ENCODE results near the gene GABPA. TPM values are rescaled to one million over a fixed set of nuclear protein-coding genes. Genes with fewer than 3 reads are reported as not detected.

Gene GABPA
- total RNA-seq, 1 donor from 2014 or later: 22.6 TPM

DNA sequence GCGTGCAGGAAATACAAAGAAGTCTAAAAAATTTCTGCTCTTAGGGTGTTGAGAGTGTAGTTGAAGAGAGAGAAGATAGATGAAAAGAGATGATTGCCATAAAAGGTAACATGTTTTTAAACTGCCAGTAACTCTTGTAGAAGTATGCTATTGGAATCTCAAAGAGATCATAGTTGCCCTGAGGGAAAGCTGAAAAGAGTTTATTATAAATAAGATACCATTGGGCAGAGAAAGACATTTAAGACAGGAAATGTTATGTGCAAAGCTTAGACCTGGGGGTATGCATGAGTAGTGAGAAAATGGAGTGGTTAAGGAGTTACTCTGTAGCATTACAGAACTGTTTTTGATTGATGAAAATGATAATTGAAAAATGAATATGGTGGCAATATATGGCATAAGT is 17.6 kb downstream of the GABPA start:
- no peak for DNase-seq (ENCODE audit: low spot score)
- TF ChIP-seq, protein P1, sequence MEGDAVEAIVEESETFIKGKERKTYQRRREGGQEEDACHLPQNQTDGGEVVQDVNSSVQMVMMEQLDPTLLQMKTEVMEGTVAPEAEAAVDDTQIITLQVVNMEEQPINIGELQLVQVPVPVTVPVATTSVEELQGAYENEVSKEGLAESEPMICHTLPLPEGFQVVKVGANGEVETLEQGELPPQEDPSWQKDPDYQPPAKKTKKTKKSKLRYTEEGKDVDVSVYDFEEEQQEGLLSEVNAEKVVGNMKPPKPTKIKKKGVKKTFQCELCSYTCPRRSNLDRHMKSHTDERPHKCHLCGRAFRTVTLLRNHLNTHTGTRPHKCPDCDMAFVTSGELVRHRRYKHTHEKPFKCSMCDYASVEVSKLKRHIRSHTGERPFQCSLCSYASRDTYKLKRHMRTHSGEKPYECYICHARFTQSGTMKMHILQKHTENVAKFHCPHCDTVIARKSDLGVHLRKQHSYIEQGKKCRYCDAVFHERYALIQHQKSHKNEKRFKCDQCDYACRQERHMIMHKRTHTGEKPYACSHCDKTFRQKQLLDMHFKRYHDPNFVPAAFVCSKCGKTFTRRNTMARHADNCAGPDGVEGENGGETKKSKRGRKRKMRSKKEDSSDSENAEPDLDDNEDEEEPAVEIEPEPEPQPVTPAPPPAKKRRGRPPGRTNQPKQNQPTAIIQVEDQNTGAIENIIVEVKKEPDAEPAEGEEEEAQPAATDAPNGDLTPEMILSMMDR (IDR thresholded peaks at IDR 0.05; ENCODE audit: unreplicated experiment): no peak
- no peaks in the 10 kb centered on the region for H3K9me3 Mint-ChIP-seq (ENCODE audit: unreplicated experiment)

DNA sequence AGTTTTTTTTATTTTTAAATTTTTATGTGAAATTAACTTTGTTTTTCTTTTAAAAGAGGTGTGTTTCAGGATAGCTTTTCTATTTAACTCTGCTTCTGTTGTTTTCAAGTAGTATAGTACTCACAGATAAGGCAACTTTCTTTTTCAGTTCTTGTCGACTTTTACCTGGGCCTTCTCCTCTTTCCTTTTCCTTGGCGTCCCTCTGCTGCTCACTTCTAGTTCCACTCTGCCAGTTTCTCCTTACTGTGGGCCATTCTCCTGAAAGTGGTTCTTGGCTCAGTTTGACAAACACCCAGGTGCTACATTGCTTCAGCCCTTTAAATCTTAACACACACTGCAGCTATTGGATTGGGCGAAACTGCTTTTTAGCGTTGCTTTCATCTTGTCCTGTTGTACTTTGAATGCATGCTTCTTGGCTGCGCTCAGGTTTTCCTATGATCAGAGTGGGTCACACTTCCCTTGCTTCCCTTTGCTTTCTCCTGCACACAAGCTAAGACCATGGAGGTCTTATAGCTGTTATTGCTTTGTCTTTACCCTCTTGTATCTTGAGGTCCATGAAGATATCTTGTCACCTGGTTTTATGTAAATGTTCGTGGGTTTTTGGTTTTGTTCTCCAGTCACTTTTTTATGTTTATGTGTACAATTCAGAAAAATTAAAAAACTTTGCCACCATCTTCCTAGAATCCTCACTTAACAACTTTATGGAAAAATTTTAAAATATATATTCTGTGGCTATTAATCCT is 21.6 kb downstream of the GABPA start:
- TF ChIP-seq, protein P1 (IDR thresholded peaks at IDR 0.05; ENCODE audit: unreplicated experiment): no peak
- peaks cover 17% of the 10 kb centered on the region for H3K4me1 Mint-ChIP-seq (ENCODE audit: unreplicated experiment)
- H3K27ac Mint-ChIP-seq (ENCODE audit: unreplicated experiment): no peak overlapping the region
- peaks cover 2% of the 10 kb centered on the region for H3K27me3 Mint-ChIP-seq (ENCODE audit: unreplicated experiment)
- peaks cover 7% of the 10 kb centered on the region for H3K36me3 Mint-ChIP-seq (ENCODE audit: low read depth, unreplicated experiment)
- no peaks in the 10 kb centered on the region for H3K9me3 Mint-ChIP-seq (ENCODE audit: unreplicated experiment)
- no peak overlapping the region for H3K4me3 Mint-ChIP-seq (ENCODE audit: unreplicated experiment)
- no peak for DNase-seq (ENCODE audit: low spot score)

More for the DNA sequence above, 17.6 kb downstream of the GABPA start:
- Mint-ChIP-seq H3K4me3 (ENCODE audit: unreplicated experiment) (peak overlapping the region; percentile 22), H3K27me3 (ENCODE audit: unreplicated experiment) (peaks cover 2% of the 10 kb centered on the region), H3K27ac (ENCODE audit: unreplicated experiment) (no peak overlapping the region), H3K4me1 (ENCODE audit: unreplicated experiment) (peaks cover 15% of the 10 kb centered on the region), H3K36me3 (ENCODE audit: low read depth, unreplicated experiment) (peaks cover 13% of the 10 kb centered on the region)

DNA sequence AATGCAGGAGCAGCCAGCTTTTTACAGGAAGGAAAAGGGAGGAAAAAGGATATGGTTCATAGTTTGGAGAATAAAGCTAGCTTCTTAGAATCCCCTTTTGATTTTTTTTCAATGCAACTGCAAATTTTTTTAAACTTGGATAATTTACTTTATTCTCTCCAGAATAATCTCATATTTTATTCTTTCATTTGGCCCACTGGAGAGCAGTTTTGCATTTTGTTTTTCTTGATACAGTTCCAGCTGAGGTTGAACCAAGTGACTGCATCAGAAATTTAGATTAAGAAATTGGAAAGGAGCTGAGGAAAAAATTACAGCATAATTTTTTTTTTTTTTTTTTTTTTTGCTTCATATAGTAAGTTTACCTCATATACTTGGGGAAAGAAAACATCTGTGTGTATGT is 22.8 kb downstream of the GABPA start:
- Mint-ChIP-seq H3K27me3 (ENCODE audit: unreplicated experiment) (peaks cover 2% of the 10 kb centered on the region), H3K4me3 (ENCODE audit: unreplicated experiment) (no peak overlapping the region), H3K9me3 (ENCODE audit: unreplicated experiment) (no peaks in the 10 kb centered on the region), H3K36me3 (ENCODE audit: low read depth, unreplicated experiment) (peaks cover 4% of the 10 kb centered on the region), H3K27ac (ENCODE audit: unreplicated experiment) (peak overlapping the region; percentile 61), H3K4me1 (ENCODE audit: unreplicated experiment) (peaks cover 17% of the 10 kb centered on the region)
- no peak for DNase-seq (ENCODE audit: low spot score)
- TF ChIP-seq, protein P1 (IDR thresholded peaks at IDR 0.05; ENCODE audit: unreplicated experiment): no peak

DNA sequence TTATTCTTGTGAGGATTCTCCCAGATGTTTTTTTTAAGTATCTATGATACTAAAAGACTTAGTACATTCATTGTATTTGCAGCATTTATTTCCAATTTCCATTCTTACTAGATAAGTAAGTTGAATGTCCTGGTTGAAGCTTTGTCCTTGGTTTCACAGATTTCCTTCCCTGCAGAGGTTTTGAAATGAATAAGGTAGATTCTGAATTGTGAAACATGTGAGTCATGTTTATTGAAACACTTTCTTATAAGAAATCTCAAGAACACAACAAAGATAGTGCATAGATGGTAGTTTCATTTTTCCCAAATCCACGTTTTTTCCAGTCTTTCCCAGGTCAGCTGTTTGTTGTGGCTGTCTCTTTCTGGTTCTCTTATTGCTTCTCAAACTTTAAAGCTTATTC is 24.8 kb downstream of the GABPA start:
- peaks cover 5% of the 10 kb centered on the region for H3K36me3 Mint-ChIP-seq (ENCODE audit: low read depth, unreplicated experiment)
- TF ChIP-seq, protein P1 (IDR thresholded peaks at IDR 0.05; ENCODE audit: unreplicated experiment): no peak

DNA sequence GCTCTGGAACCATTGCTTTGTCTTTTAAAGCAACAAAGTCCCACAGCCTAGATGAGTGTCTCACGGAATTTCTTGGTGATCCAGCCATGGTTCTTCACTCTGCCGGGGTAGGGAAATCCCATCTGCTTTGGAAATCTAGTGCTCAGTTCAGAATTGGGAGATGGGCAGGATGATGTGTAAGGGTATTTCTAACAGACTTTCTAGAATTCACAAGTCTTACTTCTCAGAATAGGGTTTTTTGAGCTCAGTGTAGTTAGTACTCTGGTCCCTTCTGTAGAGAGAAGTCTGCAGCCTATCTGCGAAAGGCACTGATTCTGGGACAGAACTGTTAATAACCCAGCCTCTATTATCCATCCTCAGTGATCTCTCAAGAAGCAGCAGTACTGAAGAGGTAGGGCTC is 25.3 kb downstream of the GABPA start:
- TF ChIP-seq, protein P1 (IDR thresholded peaks at IDR 0.05; ENCODE audit: unreplicated experiment): no peak
- H3K27ac Mint-ChIP-seq (ENCODE audit: unreplicated experiment): no peak overlapping the region
- peaks cover 17% of the 10 kb centered on the region for H3K4me1 Mint-ChIP-seq (ENCODE audit: unreplicated experiment)
- no peak overlapping the region for H3K4me3 Mint-ChIP-seq (ENCODE audit: unreplicated experiment)
- no peaks in the 10 kb centered on the region for H3K9me3 Mint-ChIP-seq (ENCODE audit: unreplicated experiment)
- H3K36me3 Mint-ChIP-seq (ENCODE audit: low read depth, unreplicated experiment): peaks cover 5% of the 10 kb centered on the region
- DNase-seq (ENCODE audit: low spot score): no peak
- peaks cover 2% of the 10 kb centered on the region for H3K27me3 Mint-ChIP-seq (ENCODE audit: unreplicated experiment)

More for the DNA sequence above, 24.8 kb downstream of the GABPA start:
- peaks cover 17% of the 10 kb centered on the region for H3K4me1 Mint-ChIP-seq (ENCODE audit: unreplicated experiment)
- H3K27ac Mint-ChIP-seq (ENCODE audit: unreplicated experiment): no peak overlapping the region
- no peak overlapping the region for H3K4me3 Mint-ChIP-seq (ENCODE audit: unreplicated experiment)
- no peaks in the 10 kb centered on the region for H3K9me3 Mint-ChIP-seq (ENCODE audit: unreplicated experiment)
- H3K27me3 Mint-ChIP-seq (ENCODE audit: unreplicated experiment): peaks cover 2% of the 10 kb centered on the region
- DNase-seq (ENCODE audit: low spot score): no peak
